ENCODE data around the gene ABHD2. TPM values are rescaled to one million over a fixed set of nuclear protein-coding genes. Genes with fewer than 3 reads are reported as not detected.
A peak's percentile ranks its signal among the peaks of the same experiment; 100 is the strongest.
"Not testable (repeated sequence)": the region's sequence is repeated elsewhere in the genome, so short reads cannot be mapped to it uniquely, and the experiment has no call there.

ABHD2 gene
- total RNA-seq, 6 experiments from 2014 or later = 43.1 to 63.5 (median 51.8) TPM

GRCh38 chr15:89243046-89243690 is 154.9 kb downstream of the ABHD2 start:
- DNase-seq = no peak
- Mint-ChIP-seq H3K9me3 (0 out of 2 replicates have a peak, but pooled peaks cover 5% of the 10 kb centered on the region), H3K27ac (peak overlapping the region; percentile 84), H3K27me3 (ENCODE audit: insufficient read depth) (peaks cover 7% of the 10 kb centered on the region), H3K4me3 (peak overlapping the region; percentile 91), H3K4me1 (ENCODE audit: low read depth) (peaks cover 40% of the 10 kb centered on the region), H3K36me3 (ENCODE audit: low read depth) (peaks cover 2% of the 10 kb centered on the region; the same call in 1 of the 2 replicates)
- TF ChIP-seq CTCF (IDR thresholded peaks at IDR 0.05) = no peak

DNA sequence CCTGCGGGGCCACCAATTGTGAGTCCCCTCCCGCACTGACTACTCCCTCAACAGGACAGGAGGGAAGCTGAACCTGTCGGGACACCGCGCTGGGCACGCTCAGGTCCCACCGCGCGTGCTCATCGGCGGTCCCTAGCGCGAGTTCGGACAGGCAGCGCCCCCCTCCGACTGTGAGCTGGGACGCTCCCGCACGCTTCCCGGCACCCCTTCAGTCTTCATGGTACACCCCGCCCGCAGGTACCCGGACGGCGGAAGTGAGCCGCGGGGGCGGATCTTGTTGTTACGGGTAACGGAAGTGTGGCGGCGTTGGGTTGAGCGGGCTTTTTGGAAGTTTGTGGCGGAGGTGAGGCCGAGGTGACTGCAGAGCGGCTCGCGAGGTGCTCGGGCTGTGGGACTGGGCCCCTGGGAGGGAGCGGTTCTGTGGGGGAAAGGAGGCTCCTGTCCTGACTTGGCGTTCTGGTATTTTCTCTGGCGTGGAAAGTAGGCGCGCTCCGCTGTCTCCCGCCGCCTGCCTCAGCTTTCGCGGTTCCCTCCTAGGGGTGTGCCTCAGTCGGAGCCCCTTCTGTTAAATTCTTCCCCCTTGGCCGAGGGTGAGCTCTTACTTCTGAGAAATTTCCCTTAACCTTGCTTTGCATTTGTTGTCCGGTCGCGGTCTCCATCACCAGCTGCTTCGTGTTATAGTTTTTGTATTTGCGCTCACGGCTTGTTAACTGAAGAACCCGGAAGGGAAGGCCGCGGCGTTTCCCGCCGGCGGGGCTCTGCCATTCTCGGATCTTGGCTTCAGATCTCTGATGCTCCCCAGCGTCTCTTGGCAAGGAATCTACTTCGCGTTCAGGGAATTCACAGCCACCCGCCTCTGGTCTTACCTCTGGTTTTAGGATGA is 155.7 kb downstream of the ABHD2 start, which contains the start of gene FANCI:
Gene FANCI (plus strand): TSS at position 289 of the 883 bp plus-strand sequence. CDS start 3,669 bp downstream, outside the sequence.
- H3K36me3 Mint-ChIP-seq (ENCODE audit: low read depth) = peaks cover 10% of the 10 kb centered on the region; the same call in 1 of the 2 replicates
- peak within 1 kb of the TSS; percentile 91 for H3K4me3 Mint-ChIP-seq
- DNase-seq = peak; percentile 91
- H3K27me3 Mint-ChIP-seq (ENCODE audit: insufficient read depth) = peaks cover 7% of the 10 kb centered on the region
- H3K4me1 Mint-ChIP-seq (ENCODE audit: low read depth) = peaks cover 40% of the 10 kb centered on the region
- H3K9me3 Mint-ChIP-seq = 0 out of 2 replicates have a peak, but pooled peaks cover 5% of the 10 kb centered on the region
- H3K27ac Mint-ChIP-seq = peak within 1 kb of the TSS; percentile 84
- peak; percentile 80 for TF ChIP-seq CTCF (IDR thresholded peaks at IDR 0.05)

DNA sequence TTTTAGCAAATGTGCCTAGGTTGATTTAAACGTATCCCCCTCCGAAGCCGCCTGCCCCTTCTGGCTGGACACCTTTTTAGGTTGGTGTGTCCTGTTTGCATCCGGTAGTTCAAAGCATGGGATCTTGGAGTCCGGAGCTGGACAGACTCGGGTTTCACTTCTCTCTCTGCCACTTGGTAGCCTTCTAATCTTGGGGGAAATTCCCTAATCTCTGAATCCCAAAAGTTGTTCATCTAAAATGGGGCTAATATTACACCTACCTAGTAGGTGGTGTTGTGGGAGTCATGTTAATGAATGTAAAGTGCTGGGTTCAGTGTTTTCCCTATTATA is 156.3 kb downstream of the ABHD2 start:
- H3K27ac Mint-ChIP-seq = peak overlapping the region; percentile 84
- 0 out of 2 replicates have a peak, but pooled peaks cover 5% of the 10 kb centered on the region for H3K9me3 Mint-ChIP-seq
- peaks cover 40% of the 10 kb centered on the region for H3K4me1 Mint-ChIP-seq (ENCODE audit: low read depth)
- peaks cover 7% of the 10 kb centered on the region for H3K27me3 Mint-ChIP-seq (ENCODE audit: insufficient read depth)
- H3K36me3 Mint-ChIP-seq (ENCODE audit: low read depth) = peaks cover 14% of the 10 kb centered on the region
- peak overlapping the region; percentile 91 for H3K4me3 Mint-ChIP-seq
- no peak for TF ChIP-seq CTCF (IDR thresholded peaks at IDR 0.05)
- peak; percentile 28 for DNase-seq

DNA sequence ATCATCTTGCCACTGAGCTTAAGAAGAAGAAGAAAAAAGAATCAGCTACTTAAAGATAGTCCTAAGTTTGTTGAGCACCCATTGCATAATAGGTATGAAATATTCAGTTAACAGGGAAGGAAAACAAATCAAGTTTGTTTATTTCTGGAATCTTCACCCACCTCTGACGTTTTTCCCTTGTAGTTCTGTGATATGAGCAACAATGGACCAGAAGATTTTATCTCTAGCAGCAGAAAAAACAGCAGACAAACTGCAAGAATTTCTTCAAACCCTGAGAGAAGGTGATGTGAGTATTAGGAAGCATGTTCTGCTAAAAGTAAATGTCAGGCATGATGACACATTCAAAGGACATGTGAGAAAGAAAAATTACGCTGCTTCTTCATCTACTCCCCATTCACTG is 159.2 kb downstream of the ABHD2 start:
- peaks cover 19% of the 10 kb centered on the region for H3K36me3 Mint-ChIP-seq (ENCODE audit: low read depth)
- peaks cover 3% of the 10 kb centered on the region; the same call in 1 of the 2 replicates for H3K27me3 Mint-ChIP-seq (ENCODE audit: insufficient read depth)
- H3K27ac Mint-ChIP-seq = peak overlapping the region; percentile 25; the same call in 1 of the 2 replicates
- H3K9me3 Mint-ChIP-seq = no peaks in the 10 kb centered on the region
- H3K4me3 Mint-ChIP-seq = no peak overlapping the region
- H3K4me1 Mint-ChIP-seq (ENCODE audit: low read depth) = peaks cover 40% of the 10 kb centered on the region
- TF ChIP-seq CTCF (IDR thresholded peaks at IDR 0.05) = no peak
- no peak for DNase-seq

- Mint-ChIP-seq H3K27me3 (ENCODE audit: insufficient read depth) (no peaks in the 10 kb centered on the region), H3K27ac (no peak overlapping the region), H3K4me3 (no peak overlapping the region), H3K4me1 (ENCODE audit: low read depth) (peaks cover 31% of the 10 kb centered on the region), H3K9me3 (no peaks in the 10 kb centered on the region), H3K36me3 (ENCODE audit: low read depth) (peaks cover 23% of the 10 kb centered on the region)
- DNase-seq = no peak
- no peak for TF ChIP-seq CTCF (IDR thresholded peaks at IDR 0.05)
These were observed 160.3 kb downstream of the ABHD2 start for GRCh38 chr15:89248584-89248983.

DNA sequence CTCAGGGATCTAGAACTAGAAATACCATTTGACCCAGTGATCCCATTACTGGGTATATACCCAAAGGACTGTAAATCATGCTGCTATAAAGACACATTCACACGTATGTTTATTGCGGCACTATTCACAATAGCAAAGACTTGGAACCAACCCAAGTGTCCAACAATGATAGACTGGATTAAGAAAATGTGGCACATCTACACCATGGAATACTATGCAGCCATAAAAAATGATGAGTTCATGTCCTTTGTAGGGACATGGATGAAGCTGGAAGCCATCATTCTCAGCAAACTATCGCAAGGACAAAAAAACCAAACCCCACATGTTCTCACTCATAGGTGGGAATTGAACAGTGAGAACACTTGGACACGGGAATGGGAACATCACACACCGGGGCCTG is 161.9 kb downstream of the ABHD2 start:
- H3K9me3 Mint-ChIP-seq; H3K4me3 Mint-ChIP-seq; H3K27ac Mint-ChIP-seq; H3K27me3 Mint-ChIP-seq (ENCODE audit: insufficient read depth); DNase-seq: not testable (repeated sequence)
- H3K36me3 Mint-ChIP-seq (ENCODE audit: low read depth) = peaks cover 29% of the 10 kb centered on the region
- H3K4me1 Mint-ChIP-seq (ENCODE audit: low read depth) = peaks cover 24% of the 10 kb centered on the region

All from HFFc6 (cell line).